GM20431 (cell line): ENCODE measurements around the gene CRLF1.

Source experiments
- in situ Hi-C: fragments of 300-500 bp; cut with MseI, MboI; formaldehyde crosslinking; loops from one replicate; pipeline ENCODE4 v1.15.0; 2020; ENCODE audit warnings: low sequenced_read_pairs; ENCODE audit not compliant: unreplicated experiment

CRLF1 gene

GRCh38 chr19:18566953-18567352 is 39.6 kb downstream of the CRLF1 start:
- in situ Hi-C loops: no loop called here

GRCh38 chr19:18562086-18562485 is 44.5 kb downstream of the CRLF1 start:
- in situ Hi-C loops: no loop called here

GRCh38 chr19:18559685-18560084 is 46.9 kb downstream of the CRLF1 start:
- in situ Hi-C loops: no loop called here

GRCh38 chr19:18558604-18559003 is 48.0 kb downstream of the CRLF1 start:
- in situ Hi-C loops: no loop called here

GRCh38 chr19:18558202-18558555 is 48.4 kb downstream of the CRLF1 start:
- in situ Hi-C loops: no loop called here

- in situ Hi-C loops: no loop called here
These were observed 49.0 kb downstream of the CRLF1 start, which contains the start of gene KXD1 for GRCh38 chr19:18557411-18558201. TSS of gene KXD1 (plus strand) at chr19:18557870. CDS start at chr19:18562057, 4,187 bp downstream.

GRCh38 chr19:18551631-18552030 is 55.0 kb downstream of the CRLF1 start:
- in situ Hi-C loops: no loop called here

GRCh38 chr19:18543814-18544475 is 62.7 kb downstream of the CRLF1 start:
- in situ Hi-C loops: no loop called here
